HepG2 (cell line): ENCODE results near the gene CAPZA2.

Experiments
- HNRNPH1 ChIP-seq: fragments of 200-400 bp; formaldehyde crosslinking; optimal IDR thresholded peaks from 2 replicates; pipeline ENCODE3; 2017; ENCODE audit warnings: mild to moderate bottlenecking, low read depth, low read length
- KAT8 ChIP-seq: IDR thresholded peaks from 2 replicates; pipeline ENCODE4 v1.6.1; 2016; ENCODE audit warnings: missing genetic modification reagents, missing compliant biosample characterization
- KDM5B ChIP-seq: sonication (generic); formaldehyde crosslinking; IDR thresholded peaks from 2 replicates; pipeline ENCODE4 v1.4.0; 2020; ENCODE audit warnings: missing genetic modification reagents, mild to moderate bottlenecking, borderline replicate concordance
- MAFK ChIP-seq, 2 experiments: IDR thresholded peaks in 1 of 2; conservative IDR thresholded peaks in 1 of 2; 2 replicates each; pipeline ENCODE4 v1.6.1; 2011; ENCODE audit warnings: improper control_type of control experiment in 2 of 2, low read length in 2 of 2
- NCOR1 ChIP-seq: fragments of 200-600 bp; sonication (generic); IDR thresholded peaks from 2 replicates; pipeline ENCODE4 v1.7.0; 2017; ENCODE audit warnings: antibody characterized with exemption, low read length, borderline replicate concordance
- NR1H2 ChIP-seq: sonication (generic); formaldehyde crosslinking; IDR thresholded peaks from 2 replicates; pipeline ENCODE4 v1.8.1; 2022; ENCODE audit warnings: low read depth, missing genetic modification reagents, borderline replicate concordance
- POLR2A ChIP-seq, 2 experiments: IDR thresholded peaks; 2 replicates each; pipeline ENCODE4 v1.6.1; 2011; ENCODE audit warnings: low read depth in 2 of 2, low read length in 2 of 2, mild to moderate bottlenecking in 1 of 2, moderate library complexity in 1 of 2; ENCODE audit not compliant: insufficient read depth in 1 of 2
- RBAK ChIP-seq: sonication (generic); formaldehyde crosslinking; IDR thresholded peaks from 2 replicates; pipeline ENCODE4 v1.5.1; 2020; ENCODE audit warnings: mild to moderate bottlenecking, missing genetic modification reagents
- RFXANK ChIP-seq: IDR thresholded peaks from 2 replicates; pipeline ENCODE4 v1.6.1; 2016
- STAT5B ChIP-seq: sonication (generic); formaldehyde crosslinking; IDR thresholded peaks from 2 replicates; pipeline ENCODE4 v1.4.0; 2020; ENCODE audit warnings: missing genetic modification reagents
- ZFY ChIP-seq: sonication (generic); formaldehyde crosslinking; IDR thresholded peaks from 2 replicates; pipeline ENCODE4 v1.4.0; 2020; ENCODE audit warnings: missing genetic modification reagents
- ZNF138 ChIP-seq: sonication (generic); formaldehyde crosslinking; IDR thresholded peaks from 2 replicates; pipeline ENCODE4 v1.5.0; 2020; ENCODE audit warnings: mild to moderate bottlenecking, low read depth, missing genetic modification reagents
- TF ChIP-seq, protein P1 (sequence below): sonication (generic); IDR thresholded peaks from 2 replicates; pipeline ENCODE4 v1.6.1; 2016; ENCODE audit warnings: low read depth, borderline replicate concordance
- TF ChIP-seq, protein P2 (sequence below): sonication (generic); formaldehyde crosslinking; IDR thresholded peaks from 2 replicates; pipeline ENCODE4 v1.5.0; 2020; ENCODE audit warnings: mild to moderate bottlenecking, missing genetic modification reagents, moderate library complexity

DNA sequence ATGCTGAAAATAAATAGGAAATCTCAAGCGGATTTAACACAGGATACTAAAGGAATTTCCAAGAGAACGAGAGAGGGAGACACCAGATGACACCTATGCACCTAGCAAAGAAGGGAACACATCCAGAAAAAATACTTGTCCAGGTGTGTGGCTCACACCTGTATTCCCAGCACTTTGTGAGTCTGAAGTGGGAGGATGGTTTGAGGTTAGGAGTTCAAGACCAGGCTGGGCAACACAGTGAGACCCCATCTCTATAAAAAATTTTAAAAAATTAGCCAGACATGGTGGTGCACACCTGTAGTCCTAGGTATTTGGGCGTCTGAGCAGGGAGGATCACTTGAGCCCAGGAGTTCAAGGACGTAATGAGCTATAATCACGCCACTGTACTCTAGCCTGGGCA, 11.2 kb upstream of the CAPZA2 start:
- no peak for TF ChIP-seq NCOR1
- TF ChIP-seq, protein P1, sequence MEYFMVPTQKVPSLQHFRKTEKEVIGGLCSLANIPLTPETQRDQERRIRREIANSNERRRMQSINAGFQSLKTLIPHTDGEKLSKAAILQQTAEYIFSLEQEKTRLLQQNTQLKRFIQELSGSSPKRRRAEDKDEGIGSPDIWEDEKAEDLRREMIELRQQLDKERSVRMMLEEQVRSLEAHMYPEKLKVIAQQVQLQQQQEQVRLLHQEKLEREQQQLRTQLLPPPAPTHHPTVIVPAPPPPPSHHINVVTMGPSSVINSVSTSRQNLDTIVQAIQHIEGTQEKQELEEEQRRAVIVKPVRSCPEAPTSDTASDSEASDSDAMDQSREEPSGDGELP = no peak
- no peak for TF ChIP-seq RBAK (CRISPR knock-in tag)
- TF ChIP-seq, protein P2, sequence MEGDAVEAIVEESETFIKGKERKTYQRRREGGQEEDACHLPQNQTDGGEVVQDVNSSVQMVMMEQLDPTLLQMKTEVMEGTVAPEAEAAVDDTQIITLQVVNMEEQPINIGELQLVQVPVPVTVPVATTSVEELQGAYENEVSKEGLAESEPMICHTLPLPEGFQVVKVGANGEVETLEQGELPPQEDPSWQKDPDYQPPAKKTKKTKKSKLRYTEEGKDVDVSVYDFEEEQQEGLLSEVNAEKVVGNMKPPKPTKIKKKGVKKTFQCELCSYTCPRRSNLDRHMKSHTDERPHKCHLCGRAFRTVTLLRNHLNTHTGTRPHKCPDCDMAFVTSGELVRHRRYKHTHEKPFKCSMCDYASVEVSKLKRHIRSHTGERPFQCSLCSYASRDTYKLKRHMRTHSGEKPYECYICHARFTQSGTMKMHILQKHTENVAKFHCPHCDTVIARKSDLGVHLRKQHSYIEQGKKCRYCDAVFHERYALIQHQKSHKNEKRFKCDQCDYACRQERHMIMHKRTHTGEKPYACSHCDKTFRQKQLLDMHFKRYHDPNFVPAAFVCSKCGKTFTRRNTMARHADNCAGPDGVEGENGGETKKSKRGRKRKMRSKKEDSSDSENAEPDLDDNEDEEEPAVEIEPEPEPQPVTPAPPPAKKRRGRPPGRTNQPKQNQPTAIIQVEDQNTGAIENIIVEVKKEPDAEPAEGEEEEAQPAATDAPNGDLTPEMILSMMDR (CRISPR knock-in tag) = no peak
- TF ChIP-seq ZFY (CRISPR knock-in tag) = no peak
- TF ChIP-seq ZNF138 (CRISPR knock-in tag) = no peak
- no peak for TF ChIP-seq KAT8
- no peak for TF ChIP-seq NR1H2
- no peak for TF ChIP-seq RFXANK (CRISPR knock-in tag)
- TF ChIP-seq STAT5B (CRISPR knock-in tag) = no peak
- TF ChIP-seq HNRNPH1 = no peak
- no peak for TF ChIP-seq MAFK (conservative IDR thresholded peaks at IDR 0.05 in 1 of 2, IDR thresholded peaks at IDR 0.05 in 1 of 2; ENCODE audit: low read length in 2 of 2)
- TF ChIP-seq KDM5B (CRISPR knock-in tag) = no peak
- TF ChIP-seq POLR2A (IDR thresholded peaks at IDR 0.05; ENCODE audit: insufficient read depth in 1 of 2, low read depth in 2 of 2, low read length in 2 of 2) = no peak
